Body of pancreas (tissue), 4 donors: ENCODE data around the gene PATE1.

Source experiments
- CTCF ChIP-seq, 7 experiments: fragments of 450-650 bp in 4 of 7; fragments of 200-600 bp in 3 of 7; sonication (generic) in 3 of 7; IDR thresholded peaks; one replicate each; pipeline ENCODE4 v1.5.1; 2016 to 2019; ENCODE audit warnings: antibody characterized with exemption in 7 of 7
- POLR2A ChIP-seq, 3 donors: fragments of 450-650 bp; IDR thresholded peaks; one replicate each; pipeline ENCODE4 v1.6.1; 2016; ENCODE audit warnings: antibody characterized with exemption in 3 of 3, mild to moderate bottlenecking in 2 of 3

- TF ChIP-seq CTCF (IDR thresholded peaks at IDR 0.05), result no peak
- TF ChIP-seq POLR2A (IDR thresholded peaks at IDR 0.05), result no peak
Observed at GRCh38 chr11:125766251-125766650, 20.2 kb downstream of the PATE1 start.
